ENCODE data around the gene LRRC8D.

LRRC8D gene

DNA sequence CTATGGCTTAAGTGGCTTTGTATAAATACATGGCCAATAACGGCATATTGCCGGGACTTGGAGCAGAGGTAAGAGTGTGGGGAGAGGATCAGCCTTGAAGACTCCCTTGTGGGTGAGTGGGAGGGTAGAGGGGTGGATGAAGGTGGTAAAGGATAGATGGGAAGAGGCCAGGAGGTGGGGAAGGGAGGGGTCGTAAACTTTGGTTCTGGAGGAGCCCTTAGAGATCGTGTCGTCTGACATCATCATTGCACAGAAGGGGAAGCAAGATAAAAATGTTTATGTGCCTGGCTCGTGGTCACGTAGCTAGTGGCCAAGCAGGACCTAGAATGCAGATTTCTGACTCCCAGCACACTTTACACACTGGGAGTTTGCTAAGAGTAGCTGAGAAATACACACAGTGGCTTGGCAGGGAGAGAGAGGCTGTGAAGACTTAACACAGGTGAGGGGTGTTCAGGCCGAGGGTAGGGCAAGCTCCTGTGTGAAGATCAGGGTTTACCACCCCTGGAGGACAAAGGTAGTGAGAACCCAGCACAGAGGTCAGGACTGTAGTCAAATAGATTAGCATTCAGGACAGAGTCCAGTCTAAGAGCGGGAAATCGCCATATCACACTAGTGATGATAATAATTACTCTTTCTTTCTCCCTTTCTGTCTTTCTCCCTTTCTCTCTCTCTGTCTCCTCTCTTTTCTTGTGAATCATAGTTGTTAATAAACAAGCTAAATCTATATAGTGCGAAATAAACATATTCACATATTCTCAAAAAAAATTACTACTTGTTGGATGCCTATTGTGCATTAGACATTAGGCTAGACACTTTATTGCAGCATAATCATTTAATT lies 75.5 kb downstream of the LRRC8D start:
- DNase-seq (ENCODE audit: low read depth): no peak

DNA sequence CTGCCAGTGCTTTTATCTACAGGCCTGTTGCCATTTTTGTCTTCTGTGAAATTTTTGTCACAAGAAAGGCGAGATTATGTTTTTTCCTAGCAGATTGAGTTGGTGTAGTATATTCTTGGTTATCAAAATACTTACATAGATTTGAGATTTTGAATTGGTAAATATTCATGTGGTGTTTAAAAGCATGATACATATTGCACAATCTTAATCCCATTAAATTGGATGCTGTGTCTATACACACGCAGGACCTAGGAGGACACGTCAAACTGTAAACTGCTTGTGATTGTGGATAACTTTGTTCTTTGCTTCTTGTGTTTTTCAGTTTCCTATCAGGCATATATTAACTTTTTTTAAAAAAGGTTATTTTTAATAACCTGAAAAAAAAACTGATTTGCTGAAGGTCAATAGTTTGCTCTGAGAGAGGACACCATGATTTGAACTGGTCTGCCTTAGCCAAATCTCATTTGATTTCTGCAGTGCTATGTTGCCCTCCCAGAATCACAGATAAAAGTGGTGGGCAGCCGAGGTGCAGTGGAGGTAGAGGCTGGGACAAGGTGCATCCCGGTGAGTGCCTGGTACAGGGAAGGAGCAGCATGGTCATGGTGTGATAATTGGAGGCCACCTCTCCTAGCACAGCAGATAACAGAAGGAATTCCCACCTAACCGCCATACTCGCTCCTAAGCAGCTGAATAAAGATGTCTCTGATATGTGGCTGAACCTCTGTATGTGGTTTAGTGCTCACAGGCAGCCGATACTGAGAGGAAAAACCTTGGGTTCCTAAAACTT lies 76.7 kb downstream of the LRRC8D start:
- DNase-seq (ENCODE audit: low read depth): no peak

DNA sequence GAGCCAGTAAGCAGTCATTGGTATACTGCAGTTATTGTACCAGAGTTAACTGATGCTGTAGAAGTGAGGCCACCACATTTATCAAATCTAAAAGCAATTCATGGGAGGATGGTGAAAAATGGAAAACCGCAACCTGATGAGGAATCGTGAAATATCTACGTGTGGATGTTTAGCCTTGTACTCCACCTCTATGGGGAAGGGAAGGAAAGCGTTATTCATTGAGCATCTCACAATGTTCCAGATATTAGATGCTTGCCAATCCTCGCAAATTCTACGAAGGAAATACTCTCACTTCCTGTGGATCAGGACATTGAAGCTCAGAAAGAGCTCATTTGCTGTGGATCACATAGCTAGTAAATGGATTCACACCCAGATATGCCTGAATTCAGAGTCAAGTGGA lies 77.3 kb downstream of the LRRC8D start:
- no peak for DNase-seq (ENCODE audit: low read depth)

DNA sequence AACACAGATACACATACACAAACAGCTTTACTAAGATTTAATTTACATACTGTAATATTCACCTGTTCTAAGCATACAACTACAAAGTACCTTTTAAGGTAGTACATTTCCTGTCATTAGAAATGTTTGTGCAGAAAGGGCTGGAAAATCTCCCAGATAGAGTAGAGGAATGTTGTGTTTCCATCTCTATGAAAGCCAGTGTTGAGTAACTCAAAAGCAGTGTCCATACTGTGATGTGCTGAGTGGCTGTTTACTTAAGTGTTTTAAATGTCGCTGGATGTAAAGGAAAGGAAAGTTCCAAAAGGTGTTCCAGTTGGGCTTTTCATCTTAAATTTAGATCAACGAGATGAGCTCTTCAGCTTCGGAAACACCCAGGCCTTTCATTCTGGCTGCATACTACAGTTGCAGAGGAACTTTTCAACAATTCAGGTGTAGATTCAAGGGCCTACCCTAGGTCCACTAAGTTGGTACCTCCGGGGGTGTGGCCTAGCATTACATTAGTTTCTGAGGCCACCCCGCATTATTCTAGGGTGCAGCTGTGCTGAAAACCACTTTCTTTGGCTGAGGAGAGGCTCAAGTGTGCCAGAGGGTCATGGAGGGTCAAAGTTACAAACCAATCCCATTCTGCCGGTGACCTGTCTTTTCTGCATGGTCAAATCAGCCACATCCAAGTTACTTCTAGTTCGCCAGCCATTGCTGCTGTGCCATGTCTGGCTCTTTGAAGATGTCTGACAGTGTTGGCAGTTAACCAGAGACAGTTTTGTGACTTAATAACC lies 78.1 kb downstream of the LRRC8D start:
- no peak for DNase-seq (ENCODE audit: low read depth)

DNA sequence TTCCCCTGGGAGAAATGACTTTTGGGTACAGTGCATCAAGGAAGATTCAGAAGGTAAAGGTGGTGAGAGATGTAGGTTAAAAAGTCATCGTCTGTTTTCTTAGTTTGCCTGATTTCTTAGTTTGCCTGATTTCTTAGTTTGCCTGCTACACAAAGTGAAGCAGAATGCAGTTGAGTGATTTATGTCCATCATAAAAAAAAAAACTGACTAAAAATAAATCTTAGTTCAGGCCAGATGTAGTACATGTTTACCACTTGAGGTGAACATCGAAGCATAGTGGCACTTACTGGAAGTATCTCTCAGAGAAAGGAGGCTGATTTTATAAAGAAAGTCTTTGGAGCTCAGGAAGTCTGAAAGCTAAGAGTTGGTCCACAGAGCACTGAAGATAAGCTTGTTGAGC lies 79.5 kb downstream of the LRRC8D start:
- no peak for DNase-seq (ENCODE audit: low read depth)

DNA sequence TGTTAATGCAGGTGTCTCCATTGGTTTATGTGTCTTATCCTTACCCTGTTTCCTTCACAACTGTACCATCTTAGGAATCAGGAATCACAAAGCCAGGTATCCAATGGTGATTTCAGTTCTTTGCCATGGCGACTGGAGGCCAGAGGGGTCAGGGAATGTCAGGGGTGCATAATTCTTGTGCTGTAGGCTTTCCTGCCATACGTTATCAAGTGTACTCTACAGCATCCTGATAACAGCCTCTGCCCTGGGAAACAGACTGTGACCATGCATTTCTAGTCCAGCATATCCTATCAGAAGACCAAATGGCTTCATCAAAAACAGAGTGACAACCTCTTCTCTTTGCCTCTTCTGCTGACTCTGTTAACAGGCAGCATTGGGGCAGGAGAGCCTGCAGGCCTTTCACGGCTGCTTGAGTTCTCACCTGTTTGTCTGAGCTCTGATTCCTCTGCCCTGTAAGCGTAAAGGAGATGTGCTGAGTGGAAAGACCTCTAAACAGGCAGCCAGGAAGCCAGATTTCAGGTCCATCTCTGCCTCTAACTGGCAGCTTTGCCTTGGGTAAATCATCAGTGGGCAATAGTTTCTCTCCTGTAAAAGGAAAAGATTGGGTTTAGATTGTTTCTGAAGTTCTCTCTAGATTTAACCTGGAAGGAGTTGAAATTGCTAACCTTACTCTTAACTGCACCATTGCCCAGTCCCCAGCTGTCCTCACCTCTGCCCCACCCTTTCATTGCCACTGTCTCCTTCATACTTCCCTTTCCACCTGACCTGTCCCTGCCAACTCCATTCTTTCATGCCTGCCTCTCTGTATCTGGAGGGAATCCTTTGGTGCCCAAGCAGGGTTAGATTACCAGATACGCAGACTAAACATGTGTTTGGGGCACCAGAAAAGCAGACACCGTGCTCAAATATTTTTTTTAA lies 80.2 kb downstream of the LRRC8D start:
- no peak for DNase-seq (ENCODE audit: low read depth)

DNA sequence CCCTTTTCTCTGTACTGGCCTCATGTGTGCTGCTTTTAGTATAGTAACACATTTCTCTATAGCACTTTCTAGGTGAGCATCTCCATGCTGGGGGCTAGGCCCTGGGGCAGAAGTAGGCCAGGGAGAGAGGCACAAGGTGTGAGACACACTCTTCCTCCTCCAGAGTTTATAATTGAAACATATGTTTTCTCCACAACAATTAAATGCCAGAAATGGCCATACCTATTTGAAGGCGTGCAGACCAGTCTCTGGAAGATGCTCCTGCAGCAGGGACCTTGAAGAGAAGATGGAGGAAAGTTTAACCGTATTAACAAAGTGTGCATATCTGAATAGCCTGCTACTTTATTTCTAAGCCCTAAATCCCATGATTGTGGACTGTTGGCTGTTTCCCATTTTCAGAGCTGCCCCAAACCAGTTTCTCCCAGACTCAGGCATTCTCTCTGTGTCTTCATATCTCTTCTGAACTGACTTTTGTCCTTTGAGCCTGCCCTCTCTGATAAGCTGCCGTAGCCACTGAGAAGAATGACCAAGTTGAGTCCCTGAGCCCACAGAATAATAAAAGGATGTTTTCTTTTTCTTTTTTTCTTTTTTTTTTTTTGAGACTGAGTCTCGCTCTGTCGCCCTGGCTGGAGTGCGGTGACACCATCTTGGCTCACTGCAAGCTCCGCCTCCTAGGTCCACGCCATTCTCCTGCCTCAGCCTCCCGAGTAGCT lies 81.3 kb downstream of the LRRC8D start:
- no peak for DNase-seq (ENCODE audit: low read depth)

DNA sequence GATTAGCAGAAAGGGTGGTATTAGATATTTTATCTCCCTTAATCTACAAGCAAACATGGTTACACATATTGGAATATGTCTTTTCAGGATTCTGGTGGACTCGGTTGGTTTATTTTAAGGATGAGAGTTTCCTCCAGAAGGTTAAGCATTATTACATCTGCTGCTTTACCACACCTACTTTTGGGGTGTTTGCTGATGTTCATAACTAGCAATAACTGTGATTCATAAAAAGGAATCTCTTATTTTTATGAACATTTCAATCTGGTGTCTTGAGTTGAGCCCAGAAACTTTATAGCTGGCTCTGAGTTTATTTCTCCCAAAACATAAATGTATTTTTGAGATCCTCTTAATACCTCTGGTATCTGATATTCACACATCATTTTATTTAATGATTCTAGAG lies 82.7 kb downstream of the LRRC8D start:
- no peak for DNase-seq (ENCODE audit: low read depth)

DNA sequence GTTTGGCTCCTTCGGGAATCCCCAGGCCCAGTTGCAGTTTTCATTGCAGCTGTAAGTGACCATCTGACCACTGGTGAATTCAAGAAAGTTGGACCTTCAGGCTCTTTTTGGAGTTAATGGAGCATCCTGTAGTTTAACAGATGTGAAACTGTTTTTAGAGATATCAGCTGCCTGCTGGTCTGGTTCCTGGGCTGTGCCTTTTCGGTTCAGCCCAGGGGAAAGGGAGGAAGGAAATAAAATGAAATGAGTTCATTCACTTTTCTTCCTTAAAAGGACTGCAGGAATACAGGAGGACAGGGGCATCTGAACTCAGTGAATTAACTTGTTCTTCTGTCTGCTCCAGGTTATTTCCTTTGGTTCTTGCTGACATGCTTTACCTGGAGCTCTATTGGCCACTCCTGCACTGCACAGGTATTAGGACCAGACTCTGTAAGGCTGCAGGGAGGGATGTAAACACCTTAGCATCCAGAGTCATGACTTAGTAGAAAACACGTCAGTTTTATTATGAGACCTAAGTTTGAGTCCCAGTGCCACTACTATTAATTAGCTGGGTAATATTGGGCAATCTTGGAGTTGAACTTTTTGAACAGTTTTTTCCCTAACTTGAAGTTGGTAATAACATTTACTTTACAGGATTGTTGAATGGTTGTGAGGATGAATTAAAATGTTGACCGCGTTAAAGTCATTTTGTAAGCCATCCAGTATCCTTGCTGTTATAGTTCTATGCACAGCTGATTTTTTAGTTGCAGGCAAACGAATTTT lies 83.6 kb downstream of the LRRC8D start:
- DNase-seq (ENCODE audit: low read depth): no peak

DNA sequence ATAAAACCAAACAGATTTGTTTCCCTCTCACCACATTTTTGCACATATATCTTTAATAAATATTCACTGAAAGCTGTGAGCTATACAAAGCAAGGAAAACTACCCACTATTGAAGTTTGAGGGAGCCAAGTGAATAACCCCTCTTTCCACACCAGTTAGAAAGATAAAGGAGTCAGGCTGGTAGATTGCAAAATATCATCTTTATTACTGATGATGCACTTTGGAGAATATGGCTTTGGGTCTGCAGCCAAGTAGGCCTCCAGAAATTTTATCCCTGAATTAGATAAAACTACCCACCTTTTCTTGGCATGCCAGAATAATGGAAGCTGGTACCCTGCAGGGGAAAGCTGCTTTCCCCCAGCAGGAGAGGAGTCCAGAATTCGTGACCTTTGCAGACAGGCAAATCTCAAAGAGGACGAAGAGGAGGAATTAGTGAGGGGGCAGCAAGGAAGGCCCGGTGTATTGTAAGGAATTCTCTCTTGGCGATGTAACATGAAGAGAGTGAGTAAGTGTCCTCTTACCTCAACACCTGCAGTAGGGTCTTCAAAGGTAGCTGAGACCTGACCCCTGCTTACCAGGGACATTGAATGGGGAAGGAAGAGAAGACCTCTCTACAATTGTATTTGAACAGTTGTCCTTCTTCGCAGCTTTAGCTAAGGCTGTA lies 84.7 kb downstream of the LRRC8D start:
- no peak for DNase-seq (ENCODE audit: low read depth)

DNA sequence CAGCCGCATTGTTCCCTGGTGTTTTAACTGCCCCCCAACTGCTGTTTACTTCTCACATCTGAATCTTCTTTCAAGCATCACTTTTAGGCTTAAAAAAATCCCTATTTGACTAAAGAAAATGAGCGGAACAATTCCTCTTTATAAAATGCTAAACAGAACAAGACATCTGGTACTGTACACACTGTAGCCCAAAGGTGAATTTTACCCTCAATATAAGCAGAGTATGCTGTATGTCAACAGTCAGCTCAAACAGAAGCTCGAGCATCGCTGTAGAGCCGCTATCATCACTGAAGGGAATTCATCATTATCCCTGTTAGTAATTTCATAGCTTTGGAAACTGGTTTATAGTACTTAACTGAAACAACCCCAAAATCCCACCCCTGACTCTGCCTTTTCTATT lies 85.3 kb downstream of the LRRC8D start:
- no peak for DNase-seq (ENCODE audit: low read depth)

DNA sequence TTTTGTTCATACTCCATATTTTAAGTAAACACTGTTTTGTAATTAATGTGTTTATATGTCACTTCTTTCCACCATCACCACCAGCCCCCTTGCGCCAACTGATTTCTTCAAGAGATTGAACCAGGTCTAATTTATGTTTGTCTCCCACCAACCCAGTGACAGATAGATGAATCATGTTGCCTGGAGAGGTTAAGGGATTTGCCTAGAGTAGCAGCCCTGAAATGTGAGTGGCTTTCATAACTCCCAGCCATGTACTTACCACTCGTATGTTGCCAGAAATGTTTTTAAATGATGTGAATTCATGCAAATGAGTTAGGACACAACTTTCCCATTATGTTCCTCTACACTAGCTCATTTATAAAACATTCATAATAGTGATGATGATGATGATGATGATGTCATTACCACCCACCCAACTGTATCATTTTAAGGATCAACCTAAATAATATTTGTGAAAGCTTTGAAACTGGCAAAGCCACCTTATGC lies 86.9 kb downstream of the LRRC8D start:
- DNase-seq (ENCODE audit: low read depth): no peak

DNA sequence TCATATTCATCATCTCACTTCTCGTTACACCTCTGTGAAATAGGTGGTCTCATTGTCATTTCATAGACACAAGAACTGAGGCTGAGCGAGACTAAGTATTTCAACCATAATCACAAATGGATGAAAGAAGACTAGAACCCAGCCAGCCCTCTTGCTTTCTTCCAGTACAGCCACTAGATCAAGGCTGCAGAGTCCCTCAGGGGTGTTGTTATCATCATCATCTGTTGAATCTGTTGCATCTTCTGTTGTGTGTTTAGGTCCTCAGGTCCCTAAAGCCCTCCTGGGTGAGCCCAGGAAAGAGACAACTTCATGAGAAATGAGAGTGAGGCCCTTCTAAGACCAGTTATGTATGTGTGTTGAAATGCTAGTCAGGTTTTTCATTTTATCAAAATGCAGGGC lies 87.4 kb downstream of the LRRC8D start:
- no peak for DNase-seq (ENCODE audit: low read depth)

DNA sequence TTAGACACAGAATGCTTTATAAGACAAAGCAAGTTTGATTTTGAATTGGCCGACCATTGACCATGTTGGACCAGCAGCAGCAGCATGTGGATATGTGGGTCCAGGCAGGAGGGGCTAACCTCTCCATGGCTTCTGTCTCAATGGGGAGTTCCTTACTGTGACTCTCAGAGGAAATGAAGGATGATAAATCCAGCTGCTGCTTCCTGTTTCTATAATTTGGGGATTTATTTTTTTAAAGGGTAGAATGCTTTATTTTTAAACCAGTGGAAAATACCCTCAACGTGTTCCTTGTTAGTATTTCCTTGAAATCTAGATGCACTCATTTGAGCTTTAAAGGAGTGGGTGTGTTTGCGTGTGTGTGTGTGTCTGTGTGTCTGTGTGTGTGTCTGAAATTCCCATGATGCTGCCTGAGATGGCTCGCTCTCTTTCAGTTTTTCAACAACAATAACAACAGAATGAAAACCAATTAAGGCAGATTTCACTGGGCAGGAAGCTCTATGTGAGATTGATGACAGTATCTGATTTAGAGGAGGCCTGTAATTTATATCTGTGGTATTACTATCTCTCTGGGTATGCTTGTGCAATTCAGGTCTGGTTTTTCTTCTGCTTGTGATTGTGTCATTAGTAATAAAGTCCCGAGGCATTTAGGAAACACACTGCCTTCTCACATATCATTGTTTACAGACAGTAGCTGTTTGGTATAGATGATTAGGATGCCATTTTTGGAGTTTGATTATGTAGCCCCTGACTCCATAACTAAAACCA lies 88.0 kb downstream of the LRRC8D start:
- DNase-seq (ENCODE audit: low read depth): peak; percentile 78

DNA sequence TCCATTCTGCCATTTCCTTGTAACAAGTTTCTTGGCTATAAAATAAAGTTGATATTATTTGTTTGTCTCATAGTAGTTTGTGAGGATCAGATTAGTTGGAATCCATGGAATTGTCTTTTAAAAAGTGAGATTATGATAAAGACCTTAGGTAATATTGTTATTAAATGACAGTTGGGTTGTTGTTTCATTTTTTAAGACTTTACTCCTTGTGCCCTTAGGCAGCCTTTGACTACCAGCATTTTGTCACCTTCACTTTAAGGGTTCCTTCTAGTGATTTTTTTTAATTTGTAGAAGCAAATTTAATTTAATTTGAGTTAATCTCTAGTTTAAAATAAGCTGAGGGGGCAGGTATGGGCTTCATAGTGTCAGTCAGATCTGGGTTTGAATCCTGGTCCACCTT lies 89.4 kb downstream of the LRRC8D start:
- DNase-seq (ENCODE audit: low read depth): no peak

DNA sequence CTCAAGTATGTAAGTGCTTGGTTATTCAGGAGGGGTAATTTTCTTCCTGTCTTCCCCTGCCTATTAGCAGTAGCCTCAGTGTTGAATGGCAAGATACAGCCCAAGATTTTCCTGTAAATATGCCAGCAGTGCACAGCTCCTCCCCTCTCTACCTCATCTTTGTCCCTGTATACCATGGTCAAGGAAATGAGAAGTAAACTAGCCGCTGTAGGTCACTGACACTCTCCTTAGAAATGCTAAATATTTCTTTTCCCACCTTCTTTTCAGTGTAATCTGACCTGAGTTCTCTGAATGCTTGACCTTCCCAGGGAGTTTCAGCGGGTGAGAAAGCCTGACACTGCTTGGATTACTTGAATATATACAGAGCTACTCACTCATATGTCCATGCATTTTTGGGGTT lies 89.9 kb downstream of the LRRC8D start:
- DNase-seq (ENCODE audit: low read depth): no peak

DNA sequence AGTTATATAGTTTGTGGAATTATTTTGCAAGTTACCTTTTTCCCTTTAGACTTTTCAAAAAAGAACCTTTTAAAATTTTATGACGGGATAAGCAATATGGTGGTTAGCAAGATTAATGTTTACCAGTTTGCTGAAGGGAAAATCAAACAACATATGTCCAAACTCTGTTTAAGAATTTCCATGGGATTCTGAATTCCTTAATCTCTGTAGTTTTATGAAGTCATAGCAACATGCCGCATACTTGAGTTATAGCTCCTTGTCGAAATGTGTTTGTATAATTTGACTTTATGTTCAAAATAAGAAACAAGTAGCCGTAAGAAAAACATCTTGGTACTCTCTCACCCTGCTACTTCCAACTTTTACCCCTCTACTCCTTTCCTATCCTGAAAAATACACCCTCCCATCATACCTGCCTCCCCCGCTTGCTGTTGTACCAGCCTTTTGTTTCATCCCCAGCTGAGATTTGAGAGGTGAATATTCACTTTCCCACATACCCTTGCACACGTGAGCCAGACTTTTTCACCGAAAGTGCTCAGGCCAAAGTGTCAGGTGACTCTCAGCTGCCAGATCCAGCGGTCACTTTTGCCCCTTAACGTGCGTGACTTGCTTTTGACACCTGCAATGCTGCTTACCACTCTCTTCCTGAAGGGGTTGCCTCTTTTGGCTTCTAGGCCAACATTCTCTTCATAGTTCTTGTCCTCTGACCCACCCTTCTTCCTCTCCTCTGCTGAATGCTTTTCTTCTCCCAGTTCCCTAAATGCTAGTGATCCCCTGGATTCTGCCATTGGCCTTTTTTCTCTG lies 90.6 kb downstream of the LRRC8D start:
- no peak for DNase-seq (ENCODE audit: low read depth)

DNA sequence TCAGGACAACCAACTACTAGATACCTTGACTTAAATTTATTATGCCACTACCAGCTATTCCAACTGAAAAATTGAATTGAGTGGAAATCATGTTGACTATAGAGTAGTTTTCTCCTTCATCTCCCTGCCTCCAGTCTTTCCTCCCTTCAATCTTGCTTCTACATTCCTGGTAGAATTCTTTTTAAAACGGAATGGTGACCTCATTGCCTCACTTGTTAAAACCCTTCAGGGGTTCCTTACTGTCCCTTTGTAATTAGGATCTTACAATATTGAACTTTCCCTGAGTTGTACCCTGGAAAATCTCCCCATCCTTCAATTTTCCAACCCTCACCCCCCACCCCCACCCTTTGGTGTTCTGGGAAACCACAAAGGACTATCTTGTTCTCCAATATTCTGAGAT lies 91.2 kb downstream of the LRRC8D start:
- DNase-seq (ENCODE audit: low read depth): no peak

Measured in GM04503 (cell line).